SK-N-SH treated with all-trans-retinoic acid at 6 μM for 48 hours (cell line): Measurements from ENCODE around the gene SLC44A2.

ENCODE experiments used
- ZFP3 ChIP-seq: fragments of 250-450 bp; sonication (Bioruptor Pico); IDR thresholded peaks from 2 replicates; pipeline ENCODE4 v1.5.0; 2020; ENCODE audit warnings: mild to moderate bottlenecking, moderate library complexity
- ZNF8 ChIP-seq: fragments of 450-650 bp; formaldehyde crosslinking; IDR thresholded peaks from 2 replicates; pipeline ENCODE4 v1.5.0; 2020; ENCODE audit warnings: mild to moderate bottlenecking, moderate library complexity

GRCh38 chr19:10631874-10632273, 6.5 kb downstream of the SLC44A2 start:
- TF ChIP-seq ZFP3 (CRISPR knock-in tag) (no peak), ZNF8 (CRISPR knock-in tag) (no peak)
